Gastroesophageal sphincter (tissue), 3 donors: ENCODE measurements around the gene GPR62.

Experiments used
- POLR2A ChIP-seq, 2 donors: fragments of 450-650 bp; IDR thresholded peaks; one replicate each; pipeline ENCODE4 v1.6.1; 2017; ENCODE audit warnings: antibody characterized with exemption in 2 of 2, mild to moderate bottlenecking in 2 of 2, moderate library complexity in 1 of 2
- TF ChIP-seq, protein P1 (sequence below), 4 experiments: fragments of 200-600 bp in 2 of 4; fragments of 450-650 bp in 2 of 4; sonication (generic) in 1 of 4; IDR thresholded peaks; one replicate each; pipeline ENCODE4 v1.5.1; 2017 to 2019; ENCODE audit warnings: antibody characterized with exemption in 4 of 4, mild to moderate bottlenecking in 2 of 4, moderate library complexity in 2 of 4

- TF ChIP-seq, protein P1, sequence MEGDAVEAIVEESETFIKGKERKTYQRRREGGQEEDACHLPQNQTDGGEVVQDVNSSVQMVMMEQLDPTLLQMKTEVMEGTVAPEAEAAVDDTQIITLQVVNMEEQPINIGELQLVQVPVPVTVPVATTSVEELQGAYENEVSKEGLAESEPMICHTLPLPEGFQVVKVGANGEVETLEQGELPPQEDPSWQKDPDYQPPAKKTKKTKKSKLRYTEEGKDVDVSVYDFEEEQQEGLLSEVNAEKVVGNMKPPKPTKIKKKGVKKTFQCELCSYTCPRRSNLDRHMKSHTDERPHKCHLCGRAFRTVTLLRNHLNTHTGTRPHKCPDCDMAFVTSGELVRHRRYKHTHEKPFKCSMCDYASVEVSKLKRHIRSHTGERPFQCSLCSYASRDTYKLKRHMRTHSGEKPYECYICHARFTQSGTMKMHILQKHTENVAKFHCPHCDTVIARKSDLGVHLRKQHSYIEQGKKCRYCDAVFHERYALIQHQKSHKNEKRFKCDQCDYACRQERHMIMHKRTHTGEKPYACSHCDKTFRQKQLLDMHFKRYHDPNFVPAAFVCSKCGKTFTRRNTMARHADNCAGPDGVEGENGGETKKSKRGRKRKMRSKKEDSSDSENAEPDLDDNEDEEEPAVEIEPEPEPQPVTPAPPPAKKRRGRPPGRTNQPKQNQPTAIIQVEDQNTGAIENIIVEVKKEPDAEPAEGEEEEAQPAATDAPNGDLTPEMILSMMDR (IDR thresholded peaks at IDR 0.05) = no peak
- no peak for TF ChIP-seq POLR2A (IDR thresholded peaks at IDR 0.05)
Observed at GRCh38 chr3:51930439-51930838, 24.7 kb upstream of the GPR62 start.
